HG03108 (cell line): ENCODE results near the gene HOXA7.

ENCODE experiments used
- ATAC-seq: cut with Tn5 transposase; IDR thresholded peaks from one replicate; pipeline ENCODE4 v1.9.1; 2021; ENCODE audit warnings: moderate library complexity; ENCODE audit not compliant: unreplicated experiment

The HOXA7 gene

GRCh38 chr7:27148756-27149641 lies 7.5 kb downstream of the HOXA7 start:
- no peak for ATAC-seq

GRCh38 chr7:27148031-27148755 lies 8.3 kb downstream of the HOXA7 start:
- no peak for ATAC-seq

GRCh38 chr7:27147199-27148030 lies 9.1 kb downstream of the HOXA7 start, which contains the start of gene HOXA6:
Gene HOXA6, minus strand, starts transcription at chr7:27147774. Its CDS starts 25 bp downstream, at chr7:27147749.
- no peak for ATAC-seq

GRCh38 chr7:27146491-27147198 lies 9.8 kb downstream of the HOXA7 start:
- no peak for ATAC-seq

- no peak for ATAC-seq
Measured at GRCh38 chr7:27145914-27146412, 10.5 kb downstream of the HOXA7 start.

- no peak for ATAC-seq
Measured at GRCh38 chr7:27145165-27145913, 11.1 kb downstream of the HOXA7 start.

- ATAC-seq = no peak
Measured at GRCh38 chr7:27144781-27145164, 11.7 kb downstream of the HOXA7 start.

GRCh38 chr7:27143950-27144780 lies 12.3 kb downstream of the HOXA7 start:
- no peak for ATAC-seq

GRCh38 chr7:27143023-27143949 lies 13.2 kb downstream of the HOXA7 start, which contains the start of gene HOXA5:
Gene HOXA5, minus strand, starts transcription at chr7:27143681. Its CDS starts 74 bp downstream, at chr7:27143607.
- no peak for ATAC-seq

GRCh38 chr7:27142580-27143022 lies 13.9 kb downstream of the HOXA7 start:
- ATAC-seq = no peak

GRCh38 chr7:27141923-27142579 lies 14.4 kb downstream of the HOXA7 start:
- ATAC-seq = no peak

- ATAC-seq = no peak
Measured at GRCh38 chr7:27141137-27141922, 15.1 kb downstream of the HOXA7 start.

GRCh38 chr7:27140126-27140857 lies 16.2 kb downstream of the HOXA7 start:
- no peak for ATAC-seq

GRCh38 chr7:27139334-27140125 lies 16.9 kb downstream of the HOXA7 start:
- no peak for ATAC-seq

- ATAC-seq = no peak
Measured at GRCh38 chr7:27138985-27139333, 17.5 kb downstream of the HOXA7 start.
